Hepatic stellate cell (primary cell): Measurements from ENCODE around the gene MIPEP.
A peak's percentile ranks its signal among the peaks of the same experiment; 100 is the strongest.
"Not testable (repeated sequence)": the region's sequence is repeated elsewhere in the genome, so short reads cannot be mapped to it uniquely, and the experiment has no call there.

Experiments
- DNase-seq: peaks from one replicate; pipeline ENCODE4 v3.0.0; 2011; ENCODE audit warnings: low spot score

MIPEP gene

GRCh38 chr13:23749288-23749873, 139.8 kb downstream of the MIPEP start:
- no peak for DNase-seq

- DNase-seq = no peak
Measured at GRCh38 chr13:23748109-23748990, 140.8 kb downstream of the MIPEP start.

DNA sequence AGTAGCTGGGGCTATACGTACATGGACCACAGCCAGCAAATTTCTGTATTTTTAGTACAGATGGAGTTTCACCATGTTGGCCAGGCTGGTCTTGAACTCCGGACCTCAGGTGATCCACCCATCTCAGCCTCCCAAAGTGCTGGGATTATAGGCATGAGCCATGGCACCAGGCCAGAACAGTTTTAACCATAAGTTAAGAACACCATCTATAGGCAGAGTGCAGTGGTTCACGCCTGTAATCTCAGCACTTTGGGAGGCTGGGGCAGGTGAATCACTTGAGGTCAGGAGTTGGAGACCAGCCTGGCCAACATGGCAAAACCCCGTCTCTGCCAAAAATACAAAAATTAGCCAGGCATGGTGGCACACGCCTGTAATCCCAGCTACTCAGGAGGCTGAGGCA, 143.1 kb downstream of the MIPEP start:
- DNase-seq = not testable (repeated sequence)

DNA sequence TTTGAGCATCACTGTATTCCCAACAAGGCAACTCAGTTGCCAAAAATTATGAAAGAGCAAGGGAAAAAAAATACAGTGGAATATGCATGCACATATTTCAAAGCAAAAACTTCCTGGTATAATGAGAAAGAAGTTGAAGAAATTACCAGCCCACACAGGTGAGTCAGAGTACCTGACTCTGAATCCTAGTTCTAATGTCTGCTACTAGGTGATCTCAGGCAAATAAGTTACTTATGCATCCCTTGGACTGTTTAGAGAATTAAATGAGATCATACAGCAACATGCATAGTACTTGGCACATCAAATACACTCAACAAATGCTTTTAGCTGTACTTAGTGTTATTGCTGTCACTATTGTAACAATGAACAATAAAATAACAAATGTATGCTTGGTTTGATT, 144.9 kb downstream of the MIPEP start:
- DNase-seq = no peak

- no peak for DNase-seq
Measured at GRCh38 chr13:23743278-23744076, 145.7 kb downstream of the MIPEP start.

- no peak for DNase-seq
Measured at GRCh38 chr13:23741879-23742510, 147.2 kb downstream of the MIPEP start.

DNA sequence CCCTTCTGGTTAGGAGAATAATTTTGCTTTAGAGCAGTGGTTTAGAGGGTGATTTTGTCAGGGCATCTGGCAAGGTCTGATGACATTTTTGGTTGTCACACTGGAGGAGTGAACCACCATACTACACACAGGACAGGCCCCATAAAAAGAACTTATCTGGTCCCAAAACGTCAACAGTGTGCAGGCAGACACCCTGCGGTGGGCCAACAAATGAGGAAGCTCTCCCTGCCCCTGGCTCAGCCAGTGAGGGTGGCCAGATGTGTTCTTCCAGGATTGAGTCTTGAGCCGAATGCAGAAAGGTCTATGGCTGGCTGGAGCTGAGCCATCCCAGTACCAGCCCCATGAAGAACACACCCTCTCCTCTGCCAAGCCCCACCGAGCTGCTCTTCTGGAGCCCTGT, 149.2 kb downstream of the MIPEP start:
- DNase-seq = no peak

DNA sequence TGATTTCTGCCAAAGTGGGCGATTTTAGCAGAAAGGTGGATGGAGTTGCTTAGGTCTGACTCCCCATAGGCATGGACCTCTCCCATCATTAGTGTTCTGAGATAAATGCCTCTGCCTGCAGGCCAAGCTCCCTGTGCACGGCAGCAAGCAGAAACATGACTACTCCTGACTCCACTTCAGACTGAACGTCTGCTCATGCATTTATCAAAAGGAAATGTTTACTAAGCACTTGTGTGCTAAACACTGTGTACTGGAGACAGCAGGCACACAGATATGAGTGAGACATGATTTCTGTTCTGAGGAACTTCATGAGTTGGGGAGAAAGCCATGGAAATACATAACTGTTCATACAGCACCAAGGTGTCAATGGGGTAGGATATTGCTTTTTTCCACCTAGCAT, 149.6 kb downstream of the MIPEP start:
- no peak for DNase-seq

- DNase-seq = no peak
Measured at GRCh38 chr13:23736541-23736940, 152.7 kb downstream of the MIPEP start.

DNA sequence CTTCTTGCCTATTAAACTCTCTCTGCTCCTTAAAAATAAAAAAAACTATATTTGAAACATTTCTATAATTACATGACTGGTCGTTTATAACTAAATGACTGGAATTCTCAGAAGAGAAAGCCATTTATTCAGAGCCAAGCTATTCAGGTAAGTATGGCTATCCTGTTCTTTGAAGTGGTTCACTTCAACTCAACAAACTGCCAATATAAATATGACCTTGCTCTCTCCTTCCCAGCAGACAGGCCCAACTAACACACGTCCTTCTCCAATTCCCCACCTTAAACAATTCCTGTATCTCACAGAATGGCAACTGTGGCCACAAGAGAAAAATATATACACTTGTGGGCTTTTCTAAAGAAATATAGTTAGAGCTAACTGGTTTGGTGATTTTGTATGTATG, 153.9 kb downstream of the MIPEP start:
- DNase-seq = no peak

GRCh38 chr13:23731709-23732108, 157.5 kb downstream of the MIPEP start:
- no peak for DNase-seq

DNA sequence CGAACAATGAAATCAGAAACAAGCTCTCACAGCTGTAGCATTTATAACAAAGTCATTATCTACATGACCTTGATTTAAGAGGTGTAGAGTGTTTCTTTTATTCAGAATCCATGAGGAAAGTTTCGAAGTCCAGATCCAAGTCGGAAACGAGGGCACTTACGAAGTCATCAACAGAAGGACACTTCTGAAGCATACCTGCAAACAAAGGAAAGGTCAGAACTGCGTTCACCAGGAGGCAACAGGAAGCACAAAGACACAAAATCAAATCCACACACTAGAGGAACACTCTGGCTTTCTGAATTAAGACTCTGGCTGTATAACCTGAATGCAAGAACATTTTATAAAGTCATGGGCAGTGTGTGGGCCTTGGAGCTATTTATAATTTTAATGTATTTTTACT, 158.9 kb downstream of the MIPEP start:
- DNase-seq = no peak

DNA sequence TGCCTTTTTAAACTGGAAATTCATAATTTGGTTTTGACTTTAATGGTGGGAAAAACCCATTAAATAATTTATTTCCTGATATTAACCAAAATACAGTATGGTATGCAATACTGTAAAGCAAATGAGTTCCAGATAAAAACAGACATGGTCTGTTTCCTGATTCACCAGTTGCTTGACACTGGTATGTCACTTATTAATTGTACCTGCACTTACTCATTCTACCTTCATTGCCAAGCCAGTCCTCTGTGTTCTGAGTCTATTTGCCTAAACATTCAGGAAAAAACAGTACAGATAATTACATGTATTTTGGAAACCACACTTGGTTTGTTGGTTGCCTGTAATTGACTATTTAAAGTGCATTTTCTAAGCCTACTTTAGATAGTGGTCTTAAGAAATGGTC, 159.7 kb downstream of the MIPEP start:
- DNase-seq = no peak

GRCh38 chr13:23728807-23729206, 160.4 kb downstream of the MIPEP start:
- no peak for DNase-seq

DNA sequence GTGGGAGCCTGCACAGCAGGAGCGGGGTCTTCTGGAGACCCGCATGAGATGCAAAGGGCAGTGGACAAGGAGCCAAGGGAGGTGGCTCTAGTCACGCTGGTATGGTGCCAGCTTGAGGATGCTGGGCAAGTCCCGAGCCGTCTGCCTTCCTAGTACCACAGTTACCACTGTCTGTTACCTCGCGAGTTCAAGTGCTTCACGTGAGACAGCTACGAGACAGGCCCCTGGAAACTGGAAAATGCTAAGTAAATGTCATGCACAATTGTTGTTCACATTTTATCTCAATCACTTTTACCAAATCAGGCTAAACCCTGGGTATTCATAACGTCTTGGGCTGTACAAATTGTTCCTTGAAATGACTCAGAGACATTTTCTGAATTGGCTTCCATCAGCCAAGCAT, 163.3 kb downstream of the MIPEP start:
- DNase-seq = no peak

DNA sequence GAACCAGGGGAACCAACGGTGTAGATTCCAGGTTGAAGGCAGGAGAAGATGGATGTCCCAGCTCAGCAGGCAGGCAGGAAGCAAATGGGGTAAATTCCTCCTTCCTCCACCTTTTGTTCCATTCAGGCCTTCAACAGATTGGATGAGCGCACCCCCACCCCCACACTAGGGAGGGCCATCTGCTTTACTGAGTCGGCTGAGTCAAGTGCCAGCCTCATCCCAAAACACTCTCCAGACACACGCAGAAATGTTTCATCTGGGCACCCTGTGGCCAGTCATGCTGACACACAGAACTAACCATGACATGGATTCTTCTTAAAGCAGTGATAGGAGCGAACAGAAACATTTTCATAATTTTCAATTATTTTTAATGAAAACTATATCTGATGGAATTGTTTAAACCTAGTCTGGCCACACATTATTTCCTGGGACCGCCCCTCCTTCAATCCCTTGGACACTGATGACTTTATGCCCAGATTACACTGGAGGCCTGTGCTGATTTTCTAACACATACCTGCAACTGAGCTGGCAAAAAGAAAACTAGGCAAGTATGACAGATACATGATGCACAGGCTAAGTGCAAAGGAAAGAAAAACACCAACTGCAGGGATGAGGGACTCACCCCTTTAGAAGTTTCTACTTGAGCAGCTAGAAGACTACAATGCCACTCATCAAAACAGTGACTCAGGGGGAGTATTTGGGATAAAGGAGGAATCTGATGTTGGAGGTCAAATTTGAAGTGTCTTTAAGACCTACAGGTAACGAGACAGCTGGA, 164.8 kb downstream of the MIPEP start:
- DNase-seq = peak; percentile 37

DNA sequence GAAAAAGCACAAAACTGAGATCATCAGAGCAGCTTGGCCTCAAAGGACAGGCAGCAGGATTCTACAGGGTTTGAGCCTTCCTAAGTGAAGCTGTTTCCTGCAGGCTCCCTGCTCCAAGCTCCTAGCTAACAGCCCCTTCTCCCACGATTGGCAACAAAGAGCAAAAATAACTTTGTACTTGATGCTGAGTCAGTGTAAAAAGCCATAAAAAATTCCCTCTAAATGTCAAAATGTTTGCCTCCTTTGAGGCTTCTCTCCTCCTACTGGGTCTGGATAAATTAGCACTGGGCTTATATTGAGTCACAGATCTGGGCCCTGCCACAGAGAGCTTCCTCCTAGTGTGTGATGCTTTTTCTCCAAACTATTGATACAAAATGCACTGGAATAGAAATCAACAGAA, 165.7 kb downstream of the MIPEP start:
- peak; percentile 53 for DNase-seq

DNA sequence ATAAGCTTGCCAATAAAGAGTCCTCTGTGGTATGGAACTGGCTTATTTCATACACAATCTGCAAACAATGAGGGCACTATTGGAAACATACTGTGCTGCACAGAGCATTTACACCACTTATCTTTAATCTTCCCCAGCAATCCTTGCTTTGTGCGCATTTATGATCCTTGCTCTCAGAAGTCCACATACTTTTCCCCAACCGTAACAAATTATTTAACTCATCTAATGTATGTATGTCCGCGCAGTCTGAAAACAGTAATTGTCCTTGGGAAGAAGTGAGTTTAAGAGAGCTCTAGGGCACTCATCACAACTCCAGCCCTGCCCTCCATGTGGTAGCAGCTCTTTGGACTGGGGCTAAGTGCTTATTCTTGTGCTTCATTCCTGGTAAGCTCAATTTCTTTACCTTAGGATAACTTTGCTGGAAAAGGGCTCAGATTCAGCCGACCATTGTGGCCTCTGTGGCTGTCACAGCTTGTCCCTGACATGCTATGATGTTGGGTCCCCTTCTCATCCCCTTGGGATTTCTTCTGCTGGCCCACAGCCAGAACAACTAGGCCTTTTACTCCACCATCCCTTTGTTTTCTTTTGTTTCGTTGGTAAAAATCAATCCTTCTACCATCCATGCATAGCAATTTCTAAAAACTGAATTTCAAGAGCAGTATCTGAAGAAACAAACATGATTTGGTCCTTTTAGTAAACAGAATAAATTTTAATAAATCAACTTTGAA, 166.3 kb downstream of the MIPEP start:
- DNase-seq = no peak

DNA sequence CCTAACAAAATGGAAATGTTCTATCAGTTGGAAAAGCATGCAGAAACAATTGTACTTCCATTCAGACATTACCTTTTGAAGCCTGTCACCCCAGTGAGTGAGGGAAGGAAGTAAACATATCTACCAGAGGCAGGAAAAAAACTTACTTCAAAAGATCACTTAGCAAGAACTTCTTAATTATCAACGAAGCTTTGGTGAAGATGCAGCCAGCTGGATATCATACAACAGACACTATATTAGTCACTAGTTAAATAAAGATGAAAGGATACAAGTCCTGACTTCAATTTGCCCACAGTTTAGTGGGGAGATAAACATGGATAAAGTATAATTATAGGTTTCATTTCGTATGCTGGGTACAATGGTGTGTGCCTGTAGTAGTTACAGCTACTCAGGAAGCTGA, 170.2 kb downstream of the MIPEP start:
- DNase-seq = no peak

DNA sequence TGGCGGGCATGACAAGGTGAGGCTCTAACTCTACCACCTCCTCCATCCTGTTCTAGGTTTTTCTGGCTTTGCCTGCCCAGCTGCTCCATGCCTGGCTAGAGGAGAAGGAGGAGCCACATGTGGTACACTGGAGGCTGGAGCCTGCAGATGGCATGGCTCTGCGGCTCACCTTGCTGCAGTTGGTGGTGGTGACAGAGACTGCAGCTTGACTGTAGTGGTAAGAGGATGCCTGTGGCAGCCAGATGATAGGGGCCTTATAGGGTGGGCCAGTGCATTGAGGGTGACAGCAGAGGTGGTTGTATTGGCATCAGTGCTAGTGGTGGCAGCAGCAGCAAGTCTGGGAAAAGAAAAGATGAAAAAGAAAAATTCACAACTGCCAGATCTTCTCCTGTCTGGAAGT, 172.8 kb downstream of the MIPEP start:
- DNase-seq = no peak

- no peak for DNase-seq
Measured at GRCh38 chr13:23715762-23716235, 173.4 kb downstream of the MIPEP start.
